NB4 (cell line): Measurements from ENCODE around the gene ZBTB7C.

Experiments
- CTCF ChIP-seq: IDR thresholded peaks from one replicate; pipeline ENCODE4 v1.5.1; 2012; ENCODE audit warnings: low read depth, low read length
- MAX ChIP-seq: IDR thresholded peaks from 2 replicates; pipeline ENCODE4 v1.6.1; 2011; ENCODE audit warnings: low read depth, low read length
- MYC ChIP-seq: IDR thresholded peaks from 2 replicates; pipeline ENCODE4 v1.6.1; 2011; ENCODE audit warnings: low read depth, low read length
- POLR2A ChIP-seq: IDR thresholded peaks from 2 replicates; pipeline ENCODE4 v1.6.1; 2011; ENCODE audit warnings: mild to moderate bottlenecking; ENCODE audit not compliant: insufficient read length; ENCODE audit errors: extremely low read depth

GRCh38 chr18:48360376-48361021 lies 48.7 kb downstream of the ZBTB7C start:
- TF ChIP-seq CTCF (no peak), POLR2A (no peak), MAX (no peak), MYC (no peak)
